ENCODE results near the gene NMNAT3.

NMNAT3 gene
- 1.6 to 4.7 reads per million in 2 experiments for total RNA-seq

DNA sequence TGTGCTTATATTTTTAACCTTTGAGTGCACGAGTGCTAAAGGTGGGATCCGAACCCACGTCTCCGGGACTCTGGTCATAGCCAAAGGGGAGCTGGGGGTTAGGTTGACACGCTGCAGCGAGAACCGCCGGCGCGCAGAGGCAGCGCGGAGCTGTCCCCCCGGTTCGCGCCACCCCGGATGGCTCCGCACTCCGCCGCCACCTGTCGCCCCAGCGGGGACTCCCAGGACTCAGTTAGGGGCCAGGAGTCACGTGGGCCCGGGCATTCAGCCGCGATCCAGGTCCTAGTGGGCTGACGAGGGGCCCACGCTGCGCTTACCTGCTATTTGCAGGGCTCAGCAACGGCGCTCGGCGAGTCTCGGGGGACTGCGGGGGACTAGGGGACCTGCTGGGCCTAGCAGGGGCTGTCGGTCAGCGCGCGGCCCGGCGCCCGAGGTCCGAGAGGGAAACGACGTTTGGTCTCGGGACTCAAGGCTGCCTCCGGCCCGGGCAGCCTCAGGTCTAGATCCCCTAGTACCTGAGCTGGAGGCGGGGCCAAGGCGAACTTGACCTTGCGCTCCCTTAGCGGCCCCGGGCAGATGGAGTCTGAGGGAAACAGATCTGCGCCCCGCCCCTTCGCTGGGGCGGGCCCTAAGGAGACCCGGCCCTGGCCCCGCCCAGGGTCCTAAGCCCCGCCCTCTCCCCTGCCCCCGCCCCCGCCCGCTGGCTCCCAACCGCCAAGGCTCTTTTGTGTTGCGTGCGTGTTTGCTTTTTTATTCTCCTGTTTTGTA is at the start of gene NMNAT3:
TSS of gene NMNAT3 (minus strand) at position 585 of the 768 bp plus-strand sequence. CDS start 50,248 bp downstream, outside the sequence.
- DNase-seq (ENCODE audit: low read depth) = peak; percentile 64

DNA sequence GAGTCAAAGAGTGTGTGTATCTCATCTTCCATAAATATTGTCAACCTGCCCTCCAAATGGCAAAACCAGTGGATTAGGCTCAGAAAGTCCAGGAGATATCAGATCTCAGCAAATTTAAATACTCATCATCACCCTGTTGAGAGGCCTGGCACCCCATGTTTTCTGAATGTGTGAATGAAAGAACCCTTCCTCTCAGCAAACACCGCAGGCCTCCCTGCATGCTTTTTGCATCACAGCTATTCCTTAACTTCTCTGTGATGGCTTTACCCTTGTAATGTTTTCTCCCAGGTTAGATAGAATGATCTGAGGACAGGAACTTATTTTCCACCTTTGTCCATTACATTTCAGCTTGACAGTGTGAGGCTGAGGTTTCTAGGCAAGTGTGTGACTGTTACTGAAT is 43.6 kb upstream of the NMNAT3 start:
- DNase-seq (ENCODE audit: low read depth) = no peak

DNA sequence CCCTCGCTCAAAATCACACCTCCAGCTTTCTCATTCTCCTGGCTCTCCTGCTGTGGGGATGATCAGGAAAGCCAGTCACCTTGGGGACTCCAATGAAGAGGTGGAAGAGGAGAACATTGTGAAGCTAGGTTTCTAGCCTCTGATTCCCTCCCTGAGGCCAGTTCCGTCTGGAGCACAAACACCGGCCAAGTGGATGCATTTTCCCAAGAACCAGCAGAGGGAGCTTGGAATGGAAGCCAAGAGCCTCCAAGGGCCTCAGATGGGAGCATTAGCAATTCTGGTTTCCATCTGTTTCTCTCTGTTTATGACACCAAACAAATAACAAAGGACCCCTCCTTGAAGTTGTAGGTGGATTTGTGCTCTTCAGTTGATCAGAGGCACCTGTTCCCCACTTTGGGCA is 40.6 kb upstream of the NMNAT3 start:
- DNase-seq (ENCODE audit: low read depth) = no peak

GRCh38 chr3:139716908-139717485 is 39.2 kb upstream of the NMNAT3 start:
- no peak for DNase-seq (ENCODE audit: low read depth)

GRCh38 chr3:139715743-139716360 is 38.1 kb upstream of the NMNAT3 start:
- DNase-seq (ENCODE audit: low read depth) = no peak

DNA sequence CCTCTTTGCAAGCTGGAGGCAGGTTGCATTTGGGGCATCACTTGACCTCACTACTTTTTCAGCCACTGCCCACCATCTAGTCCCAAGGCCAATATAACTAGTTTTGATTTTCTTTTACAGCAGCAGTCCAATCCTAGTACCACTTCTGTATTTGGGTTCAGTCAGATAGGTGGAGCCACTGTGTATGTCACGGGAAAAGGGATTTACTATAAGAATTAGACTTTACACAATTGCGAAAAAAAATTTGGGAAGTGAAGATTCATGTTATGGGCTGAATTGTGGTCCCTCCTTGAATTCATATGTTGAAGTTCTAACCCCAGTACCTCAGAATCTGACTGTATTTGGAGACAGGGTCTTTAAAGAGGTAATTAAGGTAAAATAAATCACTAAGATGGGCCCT is 37.4 kb upstream of the NMNAT3 start:
- no peak for DNase-seq (ENCODE audit: low read depth)

- no peak for DNase-seq (ENCODE audit: low read depth)
Measured at GRCh38 chr3:139710212-139710611, 32.4 kb upstream of the NMNAT3 start.

DNA sequence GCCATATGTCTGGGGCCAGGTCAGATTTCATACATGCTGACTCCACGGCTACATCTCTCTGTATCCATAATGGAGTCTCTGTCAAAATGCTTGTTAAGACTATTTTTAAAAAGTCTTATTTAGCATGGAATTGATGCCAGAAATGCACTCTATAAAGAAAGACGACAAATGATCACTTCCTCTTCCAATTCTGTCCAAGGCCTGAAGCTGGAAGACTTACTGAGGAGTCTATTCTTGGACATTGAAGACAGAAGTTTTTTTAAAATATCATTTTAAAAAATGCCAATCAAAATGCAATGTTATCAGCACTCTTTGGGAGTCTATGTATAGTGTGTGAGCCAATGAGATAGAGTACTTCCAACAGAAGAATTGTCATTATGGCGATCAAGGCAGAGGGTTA is 27.9 kb upstream of the NMNAT3 start:
- no peak for DNase-seq (ENCODE audit: low read depth)

- DNase-seq (ENCODE audit: low read depth) = no peak
Measured at GRCh38 chr3:139696314-139696604, 18.5 kb upstream of the NMNAT3 start.

GRCh38 chr3:139695426-139696313 is 17.9 kb upstream of the NMNAT3 start:
- DNase-seq (ENCODE audit: low read depth) = no peak

- DNase-seq (ENCODE audit: low read depth) = no peak
Measured at GRCh38 chr3:139695007-139695406, 17.2 kb upstream of the NMNAT3 start.

GRCh38 chr3:139694542-139694941 is 16.8 kb upstream of the NMNAT3 start:
- no peak for DNase-seq (ENCODE audit: low read depth)

DNA sequence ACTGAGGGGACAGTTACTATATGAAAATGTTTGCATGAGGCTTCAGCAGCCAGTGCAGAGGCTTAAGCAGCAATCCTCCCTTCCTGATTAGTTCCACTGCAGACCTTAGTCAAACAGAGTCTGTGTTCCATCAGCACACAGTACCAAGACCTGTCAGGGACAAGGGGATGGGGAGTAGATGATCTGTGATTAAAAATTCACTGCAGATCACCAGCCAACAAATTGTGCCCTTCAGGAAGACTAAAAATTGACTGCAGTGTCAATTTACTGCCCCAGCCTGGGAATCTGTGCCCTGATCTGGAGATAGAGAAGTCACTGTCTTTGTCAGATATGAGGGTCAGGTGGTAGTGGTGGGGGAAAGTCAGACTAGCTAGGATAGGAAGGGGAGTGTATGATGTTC is 13.8 kb upstream of the NMNAT3 start:
- no peak for DNase-seq (ENCODE audit: low read depth)

- DNase-seq (ENCODE audit: low read depth) = no peak
Measured at GRCh38 chr3:139689708-139690228, 12.0 kb upstream of the NMNAT3 start.

- DNase-seq (ENCODE audit: low read depth) = no peak
Measured at GRCh38 chr3:139689122-139689521, 11.3 kb upstream of the NMNAT3 start.

DNA sequence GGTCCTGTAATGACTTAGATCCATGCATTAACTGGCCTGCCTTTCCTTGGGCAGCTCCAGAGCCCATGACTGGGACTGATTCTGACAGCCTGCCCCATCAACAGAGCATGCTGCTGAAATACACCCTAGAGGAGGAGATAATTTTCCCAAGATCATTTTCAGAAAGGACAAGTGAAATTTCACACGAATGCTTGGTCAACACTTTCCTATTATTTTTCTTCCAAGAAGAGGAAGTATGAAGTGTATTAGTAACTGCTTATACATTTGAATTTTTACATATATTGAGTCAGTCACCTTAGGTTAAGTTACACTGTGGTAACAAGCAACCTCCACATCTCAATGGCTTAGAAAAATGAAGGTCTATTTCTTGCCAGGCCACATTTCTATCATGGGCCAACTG is 9.7 kb upstream of the NMNAT3 start:
- no peak for DNase-seq (ENCODE audit: low read depth)

- no peak for DNase-seq (ENCODE audit: low read depth)
Measured at GRCh38 chr3:139686624-139687023, 8.9 kb upstream of the NMNAT3 start.

GRCh38 chr3:139686206-139686605 is 8.4 kb upstream of the NMNAT3 start:
- no peak for DNase-seq (ENCODE audit: low read depth)

GRCh38 chr3:139679220-139679775 is 1.5 kb upstream of the NMNAT3 start:
- DNase-seq (ENCODE audit: low read depth) = no peak

DNA sequence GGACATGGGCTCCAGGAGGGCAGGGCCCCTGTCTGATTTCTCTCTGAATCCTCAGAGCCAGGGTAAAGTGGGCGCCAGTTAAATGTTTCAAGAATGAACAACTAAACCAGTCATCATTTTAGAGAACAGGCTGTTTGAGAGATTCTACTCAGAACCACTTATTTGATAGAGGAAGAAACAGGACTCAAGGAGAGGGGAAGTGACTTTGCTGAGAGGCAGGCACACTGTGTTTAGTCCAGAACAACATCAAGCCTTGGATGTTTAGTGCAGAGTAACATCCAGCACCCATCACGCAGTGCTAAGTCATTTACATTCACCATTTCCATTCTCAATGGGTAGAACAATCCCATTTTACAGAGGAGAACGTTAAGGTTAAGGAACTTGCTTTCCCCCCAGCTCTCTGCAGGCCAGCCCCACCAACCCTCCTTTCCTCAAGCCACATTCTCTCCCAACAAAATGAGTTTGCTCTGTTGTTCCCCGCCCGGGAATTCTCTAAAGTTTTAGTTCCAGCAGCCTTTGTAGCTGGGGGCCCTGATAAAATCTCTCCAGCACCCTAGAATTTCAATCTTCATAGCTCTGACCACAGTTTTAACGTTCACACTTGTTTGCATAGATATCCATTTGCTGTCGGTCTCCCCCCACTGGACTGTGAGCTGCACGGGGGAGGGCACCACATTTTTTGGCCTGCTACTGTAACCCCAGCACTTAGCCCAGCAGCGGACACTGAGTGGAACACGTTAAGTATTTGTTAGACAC is 962 bp downstream of the NMNAT3 start:
- DNase-seq (ENCODE audit: low read depth) = no peak

DNA sequence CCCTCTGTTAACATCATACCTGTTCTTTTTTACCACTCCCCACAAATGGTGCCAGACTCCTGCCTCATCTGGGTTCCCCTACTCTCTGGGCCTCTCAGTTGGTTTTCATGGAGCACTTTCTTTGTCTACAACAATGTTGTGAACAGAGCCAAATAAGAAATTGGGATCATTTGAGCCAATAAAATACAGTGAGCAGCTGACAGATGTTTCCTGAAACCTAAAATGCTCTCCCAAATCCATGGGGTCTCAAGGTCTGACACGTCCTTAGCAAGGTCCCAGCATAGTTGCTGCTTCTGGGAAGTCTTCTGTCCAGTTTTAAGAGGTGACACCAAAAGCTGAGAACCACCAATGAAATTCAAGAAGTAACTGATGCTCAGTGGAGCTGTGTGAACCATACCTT is 1.7 kb downstream of the NMNAT3 start:
- DNase-seq (ENCODE audit: low read depth) = no peak

Measured in T follicular helper cell (primary cell).